IMR-90 (cell line): Measurements from ENCODE around the gene SPRYD7.

Experiments used
- CTCF ChIP-seq: conservative IDR thresholded peaks from 2 replicates; pipeline ENCODE4 v1.5.1; 2012; ENCODE audit warnings: mild to moderate bottlenecking, low read depth, low read length, improper control_type of control experiment
- MXI1 ChIP-seq: IDR thresholded peaks from 2 replicates; pipeline ENCODE4 v1.6.1; 2012; ENCODE audit warnings: low read depth, mild to moderate bottlenecking, low read length, moderate library complexity, borderline replicate concordance
- POLR2A ChIP-seq: IDR thresholded peaks from 2 replicates; pipeline ENCODE4 v1.6.1; 2012; ENCODE audit warnings: mild to moderate bottlenecking, low read depth, low read length

- TF ChIP-seq MXI1 (no peak), CTCF (no peak), POLR2A (no peak)
Observed at GRCh38 chr13:49864509-49864908, 71.6 kb downstream of the SPRYD7 start.
